HL-60 (cell line): ENCODE measurements around the gene BAG5.

Experiments used
- CTCF ChIP-seq: IDR thresholded peaks from one replicate; pipeline ENCODE4 v1.5.1; 2011; ENCODE audit warnings: low read length, control low read depth, inconsistent platforms; ENCODE audit not compliant: insufficient read depth
- POLR2AphosphoS5 ChIP-seq: IDR thresholded peaks from 2 replicates; pipeline ENCODE4 v1.6.1; 2012; ENCODE audit warnings: low read depth
- REST ChIP-seq: IDR thresholded peaks from 2 replicates; pipeline ENCODE4 v1.6.1; 2012; ENCODE audit warnings: low read depth; ENCODE audit not compliant: insufficient replicate concordance
- SPI1 ChIP-seq: IDR thresholded peaks from 2 replicates; pipeline ENCODE4 v1.6.1; 2012; ENCODE audit warnings: low read depth, mild to moderate bottlenecking, borderline replicate concordance

- TF ChIP-seq CTCF (no peak), POLR2AphosphoS5 (no peak), REST (no peak), SPI1 (no peak)
Observed at GRCh38 chr14:103604620-103605019, 42.2 kb upstream of the BAG5 start.
